GM12878 (cell line): ENCODE measurements around the gene CR1L. TPM values are rescaled to one million over a fixed set of nuclear protein-coding genes. Genes with fewer than 3 reads are reported as not detected.
"Not testable (repeated sequence)": the region's sequence is repeated elsewhere in the genome, so short reads cannot be mapped to it uniquely, and the experiment has no call there.

Experiments
- ATAC-seq: fragments of 200-7000 bp; cut with Tn5 transposase; 3 replicates; pipeline ENCODE4 v1.9.1; 2020; ENCODE audit warnings: mild to moderate bottlenecking, moderate library complexity
- BruUV-seq: library from RNA; stranded (reverse); fragments of 400-500 nt; replicated peaks from 2 replicates; lab custom pipeline; 2021; lab: Mats Ljungman, UMichigan
- CTCF ChIA-PET: fragments of 300-600 bp; sonication (Branson Sonifier 250); formaldehyde crosslinking; extraction: SDS; loops from one replicate; lab custom pipeline; 2021; ENCODE audit warnings: inconsistent platforms; lab: Yijun Ruan, JAX
- POLR2A ChIA-PET: fragments of 350-600 bp; formaldehyde crosslinking; extraction: SDS; loops from one replicate; lab custom pipeline; 2021; ENCODE audit warnings: inconsistent platforms; lab: Charles Lee
- RAD21 ChIA-PET: fragments of 300-600 bp; sonication (Branson Sonifier 250); formaldehyde crosslinking; loops from one replicate; lab custom pipeline; 2023; ENCODE audit warnings: antibody characterized with exemption; ENCODE audit not compliant: unreplicated experiment; lab: Charles Lee
- SMC1A ChIA-PET: fragments of 300-600 bp; sonication (Branson Sonifier 250); formaldehyde crosslinking; loops from one replicate; lab custom pipeline; 2023; ENCODE audit not compliant: unreplicated experiment, uncharacterized antibody; lab: Charles Lee
- DNase-seq: peaks from one replicate; pipeline ENCODE4 v3.0.0-alpha.2; 2011; ENCODE audit warnings: low read depth, low spot score
- FAIRE-seq: peaks from 3 replicates; lab custom pipeline; 2011; peaks lifted over from hg19 to GRCh38; lab: Jason Lieb, UNC
- H2AFZ ChIP-seq: 2 replicates; pipeline ENCODE4 v1.6.0; 2011; ENCODE audit warnings: low read depth, low read length, control low read depth; ENCODE audit not compliant: control insufficient read depth
- H3K27ac ChIP-seq: 2 replicates; pipeline ENCODE4 v1.5.1; 2011; ENCODE audit warnings: control low read depth; ENCODE audit not compliant: control insufficient read depth, insufficient read depth
- H3K27me3 ChIP-seq, 2 experiments: replicated peaks in 1 of 2; 2 replicates each; pipeline versions ENCODE4 v1.6.0 to v1.6.1; 2011; ENCODE audit warnings: low read length in 1 of 2; ENCODE audit not compliant: control insufficient read depth in 2 of 2, insufficient read depth in 2 of 2
- H3K36me3 ChIP-seq, 2 experiments: 2 replicates each; pipeline ENCODE4 v1.5.1; 2011; ENCODE audit warnings: low read length in 1 of 2; ENCODE audit not compliant: control insufficient read depth in 2 of 2, insufficient read depth in 2 of 2
- H3K4me1 ChIP-seq: 2 replicates; pipeline ENCODE4 v1.6.1; 2011; ENCODE audit warnings: mild to moderate bottlenecking, low read length, moderate library complexity, mixed read lengths; ENCODE audit not compliant: control insufficient read depth, insufficient read depth
- H3K4me2 ChIP-seq: 2 replicates; pipeline ENCODE4 v1.6.0; 2011; ENCODE audit warnings: control low read depth; ENCODE audit not compliant: control insufficient read depth, insufficient read depth
- H3K4me3 ChIP-seq: fragments of 200-600 bp; sonication (generic); 2 replicates; pipeline ENCODE4 v1.5.1; 2016
- H3K79me2 ChIP-seq: 2 replicates; pipeline ENCODE4 v1.6.0; 2011; ENCODE audit warnings: low read length; ENCODE audit not compliant: control insufficient read depth, insufficient read depth
- H3K9ac ChIP-seq: 2 replicates; pipeline ENCODE4 v1.8.0; 2011; ENCODE audit warnings: low read length, control low read depth, mixed read lengths; ENCODE audit not compliant: control insufficient read depth, insufficient read depth
- H3K9me3 ChIP-seq: replicated peaks from 3 replicates; pipeline ENCODE4 v1.5.1; 2011; ENCODE audit warnings: mild to moderate bottlenecking, low read length; ENCODE audit not compliant: control insufficient read depth, insufficient read depth
- H4K20me1 ChIP-seq: 2 replicates; pipeline ENCODE4 v1.6.0; 2011; ENCODE audit not compliant: control insufficient read depth, insufficient read depth
- IRF4 ChIP-seq: IDR thresholded peaks from 2 replicates; pipeline ENCODE4 v1.6.1; 2011; ENCODE audit warnings: low read depth, low read length
- ZNF217 ChIP-seq: fragments of 450-650 bp; IDR thresholded peaks from 2 replicates; pipeline ENCODE4 v1.6.1; 2017; ENCODE audit warnings: antibody characterized with exemption, mild to moderate bottlenecking
- WGBS: methylation state at CpG from one replicate; pipeline ENCODE4 v1.1.6; 2016; ENCODE audit warnings: low lambda C conversion rate; ENCODE audit not compliant: insufficient replicate concordance, insufficient coverage; ENCODE audit errors: missing lambda C conversion rate; 5-methylcytosine and 5-hydroxymethylcytosine counted together
- in situ Hi-C: fragments of 300-500 bp; cut with MboI; formaldehyde crosslinking; loops from 9 replicates; pipeline ENCODE4 v1.14.3; 2018; ENCODE audit warnings: mixed read lengths
- intact Hi-C: fragments of 100-400 bp; cut with micrococcal nuclease; formaldehyde crosslinking; loops from one replicate; pipeline ENCODE4 v1.14.2; 2022; ENCODE audit not compliant: unreplicated experiment
- polyA plus RNA-seq, 11 experiments: library from polyadenylated mRNA; depleted of rRNA in 4 of 11; unstranded in 6 of 11; stranded (reverse) in 5 of 11; fragments of >200 nt; fragmentation: Nextera tagmentation in 4 of 11; fragmentation: Illumina TruSeq in 1 of 11; extraction: Ambion mirVana in 4 of 11; extraction: Trizol in 1 of 11; gene quantifications; 1 replicate in 1 of 11; 2 replicates in 10 of 11; pipeline versions ENCODE4 v1.2.1 to v1.2.3, GENCODE V29; 2011 to 2016; ENCODE audit warnings: inconsistent platforms in 2 of 11, missing spikeins in 2 of 11, low read depth in 1 of 11
- total RNA-seq, 4 experiments: library from RNA; depleted of rRNA in 3 of 4; stranded (reverse); fragments of >200 nt in 3 of 4; fragmentation: Illumina TruSeq in 1 of 4; extraction: Trizol in 1 of 4; gene quantifications; 2 replicates each; pipeline versions ENCODE4 v1.2.1 to v1.2.3, GENCODE V29; 2013 to 2021
- TF ChIP-seq, protein P1 (sequence below): IDR thresholded peaks from 2 replicates; pipeline ENCODE4 v1.6.1; 2011; ENCODE audit warnings: borderline replicate concordance, low read depth, mild to moderate bottlenecking, moderate library complexity, low read length; ENCODE audit not compliant: insufficient read depth, poor library complexity, severe bottlenecking
- TF ChIP-seq, protein P2 (sequence below): fragments of 150-350 bp; IDR thresholded peaks from 2 replicates; pipeline ENCODE4 v1.6.1; 2014; ENCODE audit warnings: mild to moderate bottlenecking, low read depth, low read length

CR1L gene
- total and polyA plus RNA-seq, 10 of the 15 experiments (the other 5 are each of a cell fraction or from before 2014, with no cell fraction given): 0.11 TPM; not detected in 9

DNA sequence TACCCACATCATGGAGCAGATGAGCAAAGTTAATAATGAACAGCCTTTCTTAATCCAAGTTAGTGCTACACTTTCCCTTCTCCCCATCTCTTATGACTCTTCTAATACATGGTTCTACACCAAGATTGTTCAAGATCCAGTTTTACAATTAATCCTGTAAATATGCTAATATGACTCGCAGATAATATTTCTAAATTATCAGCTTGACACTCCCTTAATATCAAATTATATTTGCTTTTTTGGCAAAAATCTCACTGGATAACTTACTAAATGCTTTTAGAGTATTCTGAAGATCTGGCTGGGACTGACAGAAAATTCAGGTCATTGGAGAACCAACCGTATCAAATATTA, 24.4 kb upstream of the CR1L start:
- RAD21 ChIA-PET: interaction anchor here (0.6 to 1.0 kb wide), 3 partner anchors 41 to 196 kb away, joined by 3 to 11 read pairs (median 3); no protein-coding TSS in a partner anchor
- no peaks in the 10 kb centered on the region for H3K27me3 ChIP-seq
- H3K4me1 ChIP-seq: no peaks in the 10 kb centered on the region
- ATAC-seq (no peak), FAIRE-seq (no peak), DNase-seq (no peak)
- no peaks in the 10 kb centered on the region for H3K36me3 ChIP-seq
- H3K9me3 ChIP-seq: no peaks in the 10 kb centered on the region
- no peaks in the 10 kb centered on the region for H4K20me1 ChIP-seq
- intact Hi-C loops (no loop called here), in situ Hi-C loops (no loop called here)
- POLR2A ChIA-PET: interaction anchor here (1.1 kb wide), 1 partner anchor 132 kb away, joined by 3 read pairs; no protein-coding TSS in a partner anchor
- SMC1A ChIA-PET: interaction anchor here (0.6 to 2.1 kb wide), 4 partner anchors 41 to 363 kb away, joined by 3 to 13 read pairs (median 3); no protein-coding TSS in a partner anchor
- WGBS: 96% methylated on average over 2 of the region's 2 CpGs
- CTCF ChIA-PET: interaction anchor here (0.5 to 2.7 kb wide), 15 partner anchors 9 to 376 kb away, joined by 3 to 19 read pairs (median 4); no protein-coding TSS in a partner anchor
- H3K4me3 ChIP-seq: no peak overlapping the region
- H3K9ac ChIP-seq: no peak overlapping the region
- no peak overlapping the region for H3K27ac ChIP-seq
- no peaks in the 10 kb centered on the region for H3K79me2 ChIP-seq
- no peak overlapping the region for H2AFZ ChIP-seq
- no peak for TF ChIP-seq IRF4
- TF ChIP-seq ZNF217: no peak
- TF ChIP-seq, protein P1, sequence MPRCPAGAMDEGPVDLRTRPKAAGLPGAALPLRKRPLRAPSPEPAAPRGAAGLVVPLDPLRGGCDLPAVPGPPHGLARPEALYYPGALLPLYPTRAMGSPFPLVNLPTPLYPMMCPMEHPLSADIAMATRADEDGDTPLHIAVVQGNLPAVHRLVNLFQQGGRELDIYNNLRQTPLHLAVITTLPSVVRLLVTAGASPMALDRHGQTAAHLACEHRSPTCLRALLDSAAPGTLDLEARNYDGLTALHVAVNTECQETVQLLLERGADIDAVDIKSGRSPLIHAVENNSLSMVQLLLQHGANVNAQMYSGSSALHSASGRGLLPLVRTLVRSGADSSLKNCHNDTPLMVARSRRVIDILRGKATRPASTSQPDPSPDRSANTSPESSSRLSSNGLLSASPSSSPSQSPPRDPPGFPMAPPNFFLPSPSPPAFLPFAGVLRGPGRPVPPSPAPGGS: no peak
- TF ChIP-seq, protein P2, sequence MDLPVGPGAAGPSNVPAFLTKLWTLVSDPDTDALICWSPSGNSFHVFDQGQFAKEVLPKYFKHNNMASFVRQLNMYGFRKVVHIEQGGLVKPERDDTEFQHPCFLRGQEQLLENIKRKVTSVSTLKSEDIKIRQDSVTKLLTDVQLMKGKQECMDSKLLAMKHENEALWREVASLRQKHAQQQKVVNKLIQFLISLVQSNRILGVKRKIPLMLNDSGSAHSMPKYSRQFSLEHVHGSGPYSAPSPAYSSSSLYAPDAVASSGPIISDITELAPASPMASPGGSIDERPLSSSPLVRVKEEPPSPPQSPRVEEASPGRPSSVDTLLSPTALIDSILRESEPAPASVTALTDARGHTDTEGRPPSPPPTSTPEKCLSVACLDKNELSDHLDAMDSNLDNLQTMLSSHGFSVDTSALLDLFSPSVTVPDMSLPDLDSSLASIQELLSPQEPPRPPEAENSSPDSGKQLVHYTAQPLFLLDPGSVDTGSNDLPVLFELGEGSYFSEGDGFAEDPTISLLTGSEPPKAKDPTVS: no peak
- no TSS peak for BruUV-seq
- H3K4me2 ChIP-seq: no peak overlapping the region

DNA sequence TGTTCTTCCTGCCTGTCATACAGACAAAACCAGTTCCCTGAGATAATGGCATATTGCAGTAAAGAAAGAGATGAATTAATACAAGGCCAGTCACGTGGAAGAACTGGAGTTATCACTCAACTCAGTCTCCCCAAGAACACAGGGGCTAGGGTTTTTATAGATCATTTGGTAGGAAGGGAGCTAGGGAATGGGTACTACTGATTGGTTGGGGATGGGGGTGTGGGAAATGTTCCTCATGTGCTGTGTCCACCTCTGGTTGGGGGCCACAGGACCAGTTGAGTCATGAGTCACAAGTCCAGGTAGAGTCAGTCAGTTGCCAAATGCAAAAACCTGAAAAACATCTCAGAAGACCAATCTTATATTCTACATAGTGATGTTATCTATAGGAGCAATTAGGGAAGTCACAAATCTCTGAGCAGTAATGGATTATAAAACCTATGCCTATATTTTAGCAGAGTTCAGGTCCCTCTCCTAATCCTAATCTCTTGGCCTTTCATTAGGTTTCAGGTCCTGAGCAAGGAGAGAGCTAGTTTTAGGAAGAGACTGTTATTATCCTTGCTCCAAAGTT, 19.3 kb upstream of the CR1L start:
- SMC1A ChIA-PET, H3K4me3 ChIP-seq, CTCF ChIA-PET, H3K27ac ChIP-seq, H3K79me2 ChIP-seq, BruUV-seq, RAD21 ChIA-PET, ATAC-seq, H3K9ac ChIP-seq, H2AFZ ChIP-seq, H3K4me2 ChIP-seq, DNase-seq, H3K27me3 ChIP-seq, in situ Hi-C loops, H3K36me3 ChIP-seq, H4K20me1 ChIP-seq, POLR2A ChIA-PET, H3K4me1 ChIP-seq, intact Hi-C loops, H3K9me3 ChIP-seq: not testable (repeated sequence)
- WGBS: 95% methylated on average over 1 of the region's 1 CpG
- peak; percentile 62 for FAIRE-seq
